GM23248 (cell line): ENCODE measurements around the gene APOL4.

ENCODE experiments used
- EZH2 ChIP-seq: fragments of 200-600 bp; sonication (generic); IDR thresholded peaks from 2 replicates; pipeline ENCODE4 v1.6.1; 2018; ENCODE audit warnings: antibody characterized with exemption, mild to moderate bottlenecking; ENCODE audit not compliant: insufficient read depth, poor library complexity, severe bottlenecking
- EZH2phosphoT487 ChIP-seq: fragments of 200-600 bp; sonication (generic); IDR thresholded peaks from 2 replicates; pipeline ENCODE4 v1.6.1; 2018; ENCODE audit warnings: antibody characterized with exemption, moderate library complexity, mild to moderate bottlenecking, low read depth; ENCODE audit not compliant: insufficient read depth

DNA sequence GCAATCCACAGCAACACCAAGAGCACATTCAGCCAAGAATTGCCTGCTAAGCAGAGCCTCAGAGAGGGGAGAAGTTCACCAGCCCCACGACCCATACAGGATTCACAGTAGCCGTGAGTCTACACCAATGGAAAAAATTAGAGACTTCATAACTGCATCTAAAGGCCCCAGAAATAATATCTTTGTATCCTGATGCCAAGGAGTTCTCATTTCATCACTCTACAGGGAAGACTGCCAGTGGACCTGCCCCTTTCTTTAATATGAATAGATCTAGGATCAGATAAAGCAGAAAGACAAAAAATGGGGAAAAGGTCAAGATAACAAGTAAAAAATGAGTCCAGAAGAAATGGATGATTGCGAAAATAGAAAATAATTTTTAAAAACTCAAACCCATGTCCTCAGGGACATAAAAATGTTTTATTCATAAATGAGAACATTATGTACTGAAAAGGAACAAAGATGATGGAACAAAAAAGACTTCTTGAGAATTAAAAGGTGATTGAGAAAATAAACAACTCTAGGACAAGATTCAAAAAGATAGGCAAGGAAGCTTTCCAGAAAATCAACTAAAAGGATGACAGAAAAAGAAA is 50.5 kb downstream of the APOL4 start:
- TF ChIP-seq EZH2 (no peak), EZH2phosphoT487 (no peak)
